Measurements from ENCODE around the gene ITGB4. TPM values are rescaled to one million over a fixed set of nuclear protein-coding genes. Genes with fewer than 3 reads are reported as not detected.

Gene ITGB4
- total RNA-seq, 1 donor from 2014 or later = 134 TPM

DNA sequence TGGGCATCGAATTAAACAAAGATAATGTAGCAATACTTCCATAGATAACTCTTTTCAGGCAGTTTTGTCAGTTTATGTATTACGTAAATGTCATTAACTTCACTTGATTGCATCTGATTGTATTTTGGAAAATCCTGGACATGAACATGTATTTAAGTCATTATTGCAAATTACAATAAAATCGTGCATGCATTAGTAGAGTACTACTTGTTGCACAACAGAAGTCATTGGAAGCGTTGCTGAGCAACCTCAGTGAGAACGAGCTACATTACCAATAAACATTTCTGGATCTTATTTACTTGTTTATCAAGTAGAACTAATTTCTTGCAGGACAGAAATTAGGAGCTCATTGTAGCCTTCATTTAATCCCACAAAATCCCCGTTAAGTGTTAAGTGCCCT, 70.0 kb downstream of the ITGB4 start:
- no peak for ATAC-seq

DNA sequence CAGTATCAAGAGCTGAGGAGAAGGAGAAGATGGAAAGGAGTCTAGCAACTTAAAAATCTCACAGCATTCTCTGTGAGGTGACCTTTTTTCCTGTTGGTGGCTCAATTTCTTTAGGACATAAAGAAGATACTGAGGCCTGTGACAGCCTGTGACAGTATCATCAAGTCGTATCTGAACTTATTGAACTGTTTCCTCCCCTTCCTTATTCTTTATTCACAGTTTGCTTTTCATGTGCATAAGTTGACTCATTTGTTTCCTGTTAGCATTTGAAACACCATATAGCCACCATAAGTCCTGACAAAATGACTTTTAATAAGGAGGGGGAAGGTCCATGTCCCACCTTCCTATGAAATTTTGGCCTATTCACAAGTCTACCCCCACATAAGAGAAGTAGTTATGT, 72.2 kb downstream of the ITGB4 start:
- ATAC-seq = no peak

GRCh38 chr17:75795820-75796607, 74.8 kb downstream of the ITGB4 start:
- no peak for ATAC-seq

GRCh38 chr17:75799402-75799801, 78.1 kb downstream of the ITGB4 start:
- peak; percentile 27 for ATAC-seq

- no peak for ATAC-seq
These were observed 82.6 kb downstream of the ITGB4 start for GRCh38 chr17:75803883-75804282.

GRCh38 chr17:75806822-75807500, 85.7 kb downstream of the ITGB4 start:
- ATAC-seq = no peak

Other genes starting within 250 kb of the ITGB4 start
- gene CASKIN2, start 205.9 kb upstream of the ITGB4 start, total RNA-seq = 13.9 TPM
- 23.2 TPM for gene TSEN54, start 204.9 kb upstream of the ITGB4 start, total RNA-seq
- gene LLGL2, start 195.8 kb upstream of the ITGB4 start, total RNA-seq = 82.1 TPM
- gene MYO15B, start 133.7 kb upstream of the ITGB4 start, total RNA-seq = 15.6 TPM
- 10.1 TPM for gene SMIM5, start 88.0 kb upstream of the ITGB4 start, total RNA-seq
- 36.6 TPM for gene RECQL5, start 54.3 kb upstream of the ITGB4 start, total RNA-seq
- 46.3 TPM for gene SAP30BP, start 54.1 kb upstream of the ITGB4 start, total RNA-seq
- 29.1 TPM for gene GALK1, start 43.7 kb downstream of the ITGB4 start, total RNA-seq
- gene UNK, start 63.3 kb downstream of the ITGB4 start, total RNA-seq = 17.3 TPM
- 26.0 TPM for gene UNC13D, start 122.9 kb downstream of the ITGB4 start, total RNA-seq
- 57.5 TPM for gene WBP2, start 133.9 kb downstream of the ITGB4 start, total RNA-seq
- gene TRIM47, start 157.1 kb downstream of the ITGB4 start, total RNA-seq = 23.4 TPM
- 10.6 TPM for gene TRIM65, start 175.5 kb downstream of the ITGB4 start, total RNA-seq
- gene MRPL38, start 183.4 kb downstream of the ITGB4 start, total RNA-seq = 81.8 TPM
- 7.8 TPM for gene FBF1, start 219.6 kb downstream of the ITGB4 start, total RNA-seq

Measured in esophagus mucosa (tissue), 1 donor.